HEK293 (cell line): ENCODE measurements around the gene PI3.

ENCODE experiments used
- BCL11B ChIP-seq: fragments of 450-650 bp; formaldehyde crosslinking; IDR thresholded peaks from 2 replicates; pipeline ENCODE4 v1.5.1; 2016; ENCODE audit warnings: low read depth, missing biosample characterization, missing genetic modification characterization
- CTCF ChIP-seq: fragments of 450-650 bp; formaldehyde crosslinking; IDR thresholded peaks from 2 replicates; pipeline ENCODE4 v1.5.1; 2016; ENCODE audit warnings: missing biosample characterization, missing genetic modification characterization
- PATZ1 ChIP-seq: fragments of 450-650 bp; formaldehyde crosslinking; IDR thresholded peaks from 2 replicates; pipeline ENCODE4 v1.5.1; 2016; ENCODE audit warnings: missing biosample characterization, missing genetic modification characterization
- REST ChIP-seq: fragments of 450-650 bp; formaldehyde crosslinking; IDR thresholded peaks from 2 replicates; pipeline ENCODE4 v1.5.1; 2016; ENCODE audit warnings: missing biosample characterization, missing genetic modification characterization
- ZBTB11 ChIP-seq: fragments of 450-650 bp; formaldehyde crosslinking; conservative IDR thresholded peaks from 2 replicates; pipeline ENCODE4 v1.5.1; 2016; ENCODE audit warnings: low read depth, missing biosample characterization, missing genetic modification characterization
- ZEB2 ChIP-seq: fragments of 450-650 bp; formaldehyde crosslinking; IDR thresholded peaks from 2 replicates; pipeline ENCODE4 v1.5.1; 2016; ENCODE audit warnings: missing biosample characterization, missing genetic modification characterization
- ZFP69B ChIP-seq: fragments of 450-650 bp; formaldehyde crosslinking; IDR thresholded peaks from 2 replicates; pipeline ENCODE4 v1.5.1; 2016; ENCODE audit warnings: missing biosample characterization, missing genetic modification characterization
- ZNF146 ChIP-seq: fragments of 450-650 bp; formaldehyde crosslinking; IDR thresholded peaks from 2 replicates; pipeline ENCODE4 v1.5.1; 2016; ENCODE audit warnings: missing biosample characterization, missing genetic modification characterization
- ZNF26 ChIP-seq: fragments of 450-650 bp; formaldehyde crosslinking; IDR thresholded peaks from 2 replicates; pipeline ENCODE4 v1.5.1; 2016; ENCODE audit warnings: missing biosample characterization, missing genetic modification characterization
- ZNF654 ChIP-seq: fragments of 450-650 bp; formaldehyde crosslinking; IDR thresholded peaks from 2 replicates; pipeline ENCODE4 v1.5.1; 2016; ENCODE audit warnings: low read depth, missing biosample characterization, missing genetic modification characterization
- ZNF658 ChIP-seq: fragments of 450-650 bp; formaldehyde crosslinking; IDR thresholded peaks from 2 replicates; pipeline ENCODE4; 2016; ENCODE audit warnings: missing biosample characterization, missing genetic modification characterization
- ZSCAN16 ChIP-seq: fragments of 450-650 bp; formaldehyde crosslinking; IDR thresholded peaks from 2 replicates; pipeline ENCODE4 v1.5.1; 2016; ENCODE audit warnings: missing biosample characterization, missing genetic modification characterization

- TF ChIP-seq REST (no peak), CTCF (tag by site-specific recombination) (no peak), ZNF26 (tag by site-specific recombination) (no peak), ZBTB11 (no peak), ZEB2 (tag by site-specific recombination) (no peak), ZNF146 (tag by site-specific recombination) (no peak), PATZ1 (no peak), BCL11B (tag by site-specific recombination) (no peak), ZNF654 (tag by site-specific recombination) (no peak), ZSCAN16 (tag by site-specific recombination) (no peak), ZNF658 (tag by site-specific recombination) (no peak), ZFP69B (tag by site-specific recombination) (no peak)
Observed at GRCh38 chr20:45153752-45154151, 20.9 kb upstream of the PI3 start.
